Caki2 (cell line): ENCODE data around the gene RGP1. TPM values are rescaled to one million over a fixed set of nuclear protein-coding genes. Genes with fewer than 3 reads are reported as not detected.
A peak's percentile ranks its signal among the peaks of the same experiment; 100 is the strongest.

Experiments used
- DNase-seq: peaks from one replicate; pipeline ENCODE4 v3.0.0-alpha.2; 2015; ENCODE audit warnings: low read depth
- in situ Hi-C: cut with HindIII; loops from 2 replicates; pipeline ENCODE4 v1.10.0; 2016; ENCODE audit warnings: low sequenced_read_pairs, low pct_unique_long_range_greater_than_20kb, mixed read lengths
- total RNA-seq: library from RNA; depleted of rRNA; stranded (reverse); fragments of >200 nt; shearing (Covaris generic); gene quantifications from 2 replicates; pipeline ENCODE4 v1.2.3, GENCODE V29; 2014; ENCODE audit warnings: low replicate concordance

Gene RGP1
- total RNA-seq, 1 experiment from 2014 or later, result 5.7 TPM

- DNase-seq, result no peak
- in situ Hi-C loops, result no loop called here
Observed at GRCh38 chr9:35717132-35717870, 31.8 kb upstream of the RGP1 start.

- in situ Hi-C loops, result no loop called here
- no peak for DNase-seq
Observed at GRCh38 chr9:35718721-35719511, 30.2 kb upstream of the RGP1 start.

GRCh38 chr9:35719546-35719945 lies 29.5 kb upstream of the RGP1 start:
- DNase-seq, result no peak
- in situ Hi-C loops, result no loop called here

GRCh38 chr9:35723426-35723825 lies 25.7 kb upstream of the RGP1 start:
- DNase-seq, result no peak
- in situ Hi-C loops, result no loop called here

- no peak for DNase-seq
- in situ Hi-C loops, result no loop called here
Observed at GRCh38 chr9:35723908-35724307, 25.2 kb upstream of the RGP1 start.

GRCh38 chr9:35725362-35725761 lies 23.7 kb upstream of the RGP1 start:
- in situ Hi-C loops, result no loop called here

GRCh38 chr9:35726931-35727330 lies 22.2 kb upstream of the RGP1 start:
- in situ Hi-C loops, result no loop called here
- DNase-seq, result no peak

More at GRCh38 chr9:35725362-35725761, 23.7 kb upstream of the RGP1 start:
- no peak for DNase-seq

- in situ Hi-C loops, result no loop called here
- no peak for DNase-seq
Observed at GRCh38 chr9:35727676-35728040, 21.4 kb upstream of the RGP1 start.

- in situ Hi-C loops, result no loop called here
- no peak for DNase-seq
Observed at GRCh38 chr9:35728041-35728971, 20.8 kb upstream of the RGP1 start.

GRCh38 chr9:35729101-35729500 lies 20.0 kb upstream of the RGP1 start:
- DNase-seq, result no peak

GRCh38 chr9:35729700-35730485 lies 19.2 kb upstream of the RGP1 start:
- in situ Hi-C loops, result no loop called here
- no peak for DNase-seq

More at GRCh38 chr9:35729101-35729500, 20.0 kb upstream of the RGP1 start:
- in situ Hi-C loops, result no loop called here

GRCh38 chr9:35730486-35730854 lies 18.6 kb upstream of the RGP1 start:
- in situ Hi-C loops, result no loop called here
- DNase-seq, result no peak

GRCh38 chr9:35731415-35732184 lies 17.5 kb upstream of the RGP1 start:
- in situ Hi-C loops, result no loop called here
- no peak for DNase-seq

- in situ Hi-C loops, result no loop called here
- peak; percentile 99 for DNase-seq
Observed at GRCh38 chr9:35732185-35732799, 16.8 kb upstream of the RGP1 start, which contains the start of the genes CREB3 and TLN1. Gene CREB3, plus strand, starts transcription at chr9:35732666. Its CDS starts 107 bp downstream, at chr9:35732773. Gene TLN1, minus strand, starts transcription at chr9:35732195. Its CDS starts 6,501 bp downstream, at chr9:35725694.

- peak; percentile 59 for DNase-seq
- in situ Hi-C loops, result no loop called here
Observed at GRCh38 chr9:35732800-35733541, 16.1 kb upstream of the RGP1 start.

GRCh38 chr9:35734096-35734495 lies 15.0 kb upstream of the RGP1 start:
- no peak for DNase-seq
- in situ Hi-C loops, result no loop called here
